ENCODE data around the gene TWF2.

- no peak for TF ChIP-seq EZH2 (IDR thresholded peaks at IDR 0.05)
- TF ChIP-seq POLR2AphosphoS5 (IDR thresholded peaks at IDR 0.05; ENCODE audit: borderline replicate concordance, low read depth, low read length): no peak
Observed at GRCh38 chr3:52198643-52199608, 40.0 kb downstream of the TWF2 start.

All from SK-N-MC (cell line).